Bone marrow (tissue), 2 donors: Measurements from ENCODE around the gene MARK4.

Experiments
- DNase-seq, 2 donors: peaks; one replicate each; lab custom pipeline; 2025; lab: John Stamatoyannopoulos, UW

Gene MARK4

GRCh38 chr19:45340899-45341453, 89.9 kb downstream of the MARK4 start:
- DNase-seq: no peak

- DNase-seq: no peak
Measured at GRCh38 chr19:45342911-45343310, 91.8 kb downstream of the MARK4 start.

GRCh38 chr19:45344621-45345505, 93.8 kb downstream of the MARK4 start:
- no peak for DNase-seq

GRCh38 chr19:45345506-45345860, 94.4 kb downstream of the MARK4 start:
- DNase-seq: no peak

GRCh38 chr19:45346449-45346848, 95.4 kb downstream of the MARK4 start:
- no peak for DNase-seq

- no peak for DNase-seq
Measured at GRCh38 chr19:45347570-45348366, 96.7 kb downstream of the MARK4 start.

GRCh38 chr19:45348367-45349125, 97.5 kb downstream of the MARK4 start:
- no peak for DNase-seq

GRCh38 chr19:45349126-45349415, 98.0 kb downstream of the MARK4 start:
- DNase-seq: no peak

- no peak for DNase-seq
Measured at GRCh38 chr19:45349430-45349941, 98.4 kb downstream of the MARK4 start.

GRCh38 chr19:45350477-45351058, 99.5 kb downstream of the MARK4 start:
- DNase-seq: no peak

- DNase-seq: no peak
Measured at GRCh38 chr19:45351401-45351952, 100.4 kb downstream of the MARK4 start.

GRCh38 chr19:45352062-45352461, 101.0 kb downstream of the MARK4 start:
- no peak for DNase-seq

GRCh38 chr19:45352471-45352870, 101.4 kb downstream of the MARK4 start:
- DNase-seq: no peak

- no peak for DNase-seq
Measured at GRCh38 chr19:45352914-45353796, 102.1 kb downstream of the MARK4 start.

- DNase-seq: no peak
Measured at GRCh38 chr19:45354241-45354842, 103.3 kb downstream of the MARK4 start.
